ENCODE data around the gene CFAP46. TPM values are rescaled to one million over a fixed set of nuclear protein-coding genes. Genes with fewer than 3 reads are reported as not detected.

CFAP46 gene
- total RNA-seq, 3 donors from 2014 or later (not counting 1 experiment from before 2014, with no cell fraction given) = 0.35 TPM; not detected in 2

DNA sequence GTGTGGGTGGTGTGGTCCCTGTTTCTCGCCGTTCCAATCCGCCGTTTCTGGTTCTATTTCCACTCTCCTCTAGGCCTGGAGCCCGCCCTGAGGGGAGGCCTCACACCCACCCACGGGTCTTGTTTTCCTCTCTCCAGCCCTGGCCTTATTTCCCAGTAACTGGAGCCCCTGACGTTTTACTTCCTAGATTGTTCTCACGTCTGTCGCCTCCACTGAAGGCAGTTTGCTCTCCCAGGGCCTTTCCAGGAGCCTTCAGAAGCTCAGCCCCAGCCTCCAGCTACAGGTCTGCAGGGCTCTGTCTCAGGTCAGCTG is 30.6 kb downstream of the CFAP46 start:
- no peaks in the 10 kb centered on the region for H3K36me3 ChIP-seq (ENCODE audit: control insufficient read depth, insufficient read depth, low read length)
- DNase-seq (no peak), ATAC-seq (no peak)
- TF ChIP-seq CTCF (IDR thresholded peaks at IDR 0.05) = no peak
- Mint-ChIP-seq H3K9me3 (no peaks in the 10 kb centered on the region), H3K36me3 (no peaks in the 10 kb centered on the region), H3K27ac (no peak overlapping the region), H3K27me3 (ENCODE audit: low read depth in 2 of 2) (no peaks in the 10 kb centered on the region), H3K4me3 (no peak overlapping the region), H3K4me1 (no peaks in the 10 kb centered on the region)
- H3K9me3 ChIP-seq (ENCODE audit: control insufficient read depth, insufficient read depth, low read length) = no peaks in the 10 kb centered on the region
- no peak overlapping the region for H3K27ac ChIP-seq (ENCODE audit: low read length)
- WGBS (ENCODE audit: insufficient coverage) = 75% methylated on average over 9 of the region's 9 CpGs
- peaks cover 4% of the 10 kb centered on the region for H3K4me1 ChIP-seq (ENCODE audit: control insufficient read depth, insufficient read depth, low read length)
- no peaks in the 10 kb centered on the region for H3K27me3 ChIP-seq (ENCODE audit: control insufficient read depth, insufficient read depth, low read length)
- no peak overlapping the region for H3K4me3 ChIP-seq (ENCODE audit: low read length)
- intact Hi-C loops (cut with micrococcal nuclease) = no loop called here

- Histone ChIP-seq H3K4me1 (ENCODE audit: control insufficient read depth, insufficient read depth, low read length) (peaks cover 4% of the 10 kb centered on the region), H3K36me3 (ENCODE audit: control insufficient read depth, insufficient read depth, low read length) (no peaks in the 10 kb centered on the region), H3K27me3 (ENCODE audit: control insufficient read depth, insufficient read depth, low read length) (no peaks in the 10 kb centered on the region), H3K27ac (ENCODE audit: low read length) (no peak overlapping the region), H3K9me3 (ENCODE audit: control insufficient read depth, insufficient read depth, low read length) (no peaks in the 10 kb centered on the region), H3K4me3 (ENCODE audit: low read length) (no peak overlapping the region)
- H3K9me3 Mint-ChIP-seq = no peaks in the 10 kb centered on the region
- TF ChIP-seq CTCF (IDR thresholded peaks at IDR 0.05) = no peak
- H3K27me3 Mint-ChIP-seq (ENCODE audit: low read depth in 2 of 2) = no peaks in the 10 kb centered on the region
- no peak overlapping the region for H3K27ac Mint-ChIP-seq
- WGBS (ENCODE audit: insufficient coverage) = 83% methylated on average over 35 of the region's 37 CpGs
- intact Hi-C loops (cut with micrococcal nuclease) = no loop called here
- H3K36me3 Mint-ChIP-seq = no peaks in the 10 kb centered on the region
- DNase-seq (no peak), ATAC-seq (no peak)
- H3K4me1 Mint-ChIP-seq = no peaks in the 10 kb centered on the region
- H3K4me3 Mint-ChIP-seq = no peak overlapping the region
These were observed 31.2 kb downstream of the CFAP46 start for GRCh38 chr10:132910901-132911785.

- no peak for DNase-seq
- no peaks in the 10 kb centered on the region for H3K9me3 ChIP-seq (ENCODE audit: control insufficient read depth, insufficient read depth, low read length)
- H3K4me1 Mint-ChIP-seq = no peaks in the 10 kb centered on the region
- TF ChIP-seq CTCF (IDR thresholded peaks at IDR 0.05) = no peak
- H3K9me3 Mint-ChIP-seq = no peaks in the 10 kb centered on the region
- no peak overlapping the region for H3K4me3 Mint-ChIP-seq
- H3K36me3 ChIP-seq (ENCODE audit: control insufficient read depth, insufficient read depth, low read length) = no peaks in the 10 kb centered on the region
- no peak for ATAC-seq
- no peak overlapping the region for H3K27ac Mint-ChIP-seq
- H3K27ac ChIP-seq (ENCODE audit: low read length) = no peak overlapping the region
- no peaks in the 10 kb centered on the region for H3K27me3 ChIP-seq (ENCODE audit: control insufficient read depth, insufficient read depth, low read length)
- peaks cover 4% of the 10 kb centered on the region for H3K4me1 ChIP-seq (ENCODE audit: control insufficient read depth, insufficient read depth, low read length)
- no peaks in the 10 kb centered on the region for H3K36me3 Mint-ChIP-seq
- peaks cover 0 to 2% of the 10 kb centered on the region in 2 donors for H3K27me3 Mint-ChIP-seq (ENCODE audit: low read depth in 2 of 2)
- no peak overlapping the region for H3K4me3 ChIP-seq (ENCODE audit: low read length)
- intact Hi-C loops (cut with micrococcal nuclease) = no loop called here
- WGBS (ENCODE audit: insufficient coverage) = 84% methylated on average over 28 of the region's 28 CpGs
These were observed 32.0 kb downstream of the CFAP46 start for GRCh38 chr10:132910186-132910880.

All from natural killer cell (primary cell).